Activated CD4-positive, alpha-beta T cell treated with anti-CD3 and anti-CD28 coated beads, Interleukin-2, amount 10 ng/mL, durations not matched to agents 7 days and 5 days (primary cell): ENCODE results near the gene HLA-DMB. TPM values are rescaled to one million over a fixed set of nuclear protein-coding genes. Genes with fewer than 3 reads are reported as not detected.
A peak's percentile ranks its signal among the peaks of the same experiment; 100 is the strongest.

Experiments used
- CTCF ChIA-PET: fragments of 350-600 bp; sonication (Branson Sonifier 250); formaldehyde crosslinking; loops from one replicate; lab custom pipeline; 2021; ENCODE audit warnings: antibody characterized with exemption; lab: Charles Lee
- POLR2A ChIA-PET: fragments of 350-600 bp; sonication (Branson Sonifier 250); formaldehyde crosslinking; loops from one replicate; lab custom pipeline; 2021; ENCODE audit warnings: antibody characterized with exemption; lab: Charles Lee
- DNase-seq: peaks from one replicate; pipeline ENCODE4 v3.0.0-alpha.2; 2020
- H3K27ac Mint-ChIP-seq: one replicate; pipeline ENCODE4 v1.8.0; 2021; ENCODE audit warnings: mild to moderate bottlenecking, moderate library complexity, mixed read lengths
- H3K27me3 Mint-ChIP-seq: one replicate; pipeline ENCODE4 v1.8.0; 2021; ENCODE audit warnings: mixed read lengths
- H3K36me3 Mint-ChIP-seq: one replicate; pipeline ENCODE4 v1.8.0; 2021; ENCODE audit warnings: low read depth, mixed read lengths
- H3K4me1 Mint-ChIP-seq: one replicate; pipeline ENCODE4 v1.8.0; 2021; ENCODE audit warnings: mixed read lengths
- H3K4me3 Mint-ChIP-seq: one replicate; pipeline ENCODE4 v1.8.0; 2021; ENCODE audit warnings: mild to moderate bottlenecking, moderate library complexity, mixed read lengths
- H3K9me3 Mint-ChIP-seq: one replicate; pipeline ENCODE4 v1.8.0; 2021; ENCODE audit warnings: mixed read lengths
- total RNA-seq, 2 experiments: library from RNA; stranded (reverse); gene quantifications; one replicate each; pipeline ENCODE4 v1.2.3, GENCODE V29; 2021

Gene HLA-DMB
- total RNA-seq, 2 experiments from 2014 or later = 8.1 to 8.5 TPM

DNA sequence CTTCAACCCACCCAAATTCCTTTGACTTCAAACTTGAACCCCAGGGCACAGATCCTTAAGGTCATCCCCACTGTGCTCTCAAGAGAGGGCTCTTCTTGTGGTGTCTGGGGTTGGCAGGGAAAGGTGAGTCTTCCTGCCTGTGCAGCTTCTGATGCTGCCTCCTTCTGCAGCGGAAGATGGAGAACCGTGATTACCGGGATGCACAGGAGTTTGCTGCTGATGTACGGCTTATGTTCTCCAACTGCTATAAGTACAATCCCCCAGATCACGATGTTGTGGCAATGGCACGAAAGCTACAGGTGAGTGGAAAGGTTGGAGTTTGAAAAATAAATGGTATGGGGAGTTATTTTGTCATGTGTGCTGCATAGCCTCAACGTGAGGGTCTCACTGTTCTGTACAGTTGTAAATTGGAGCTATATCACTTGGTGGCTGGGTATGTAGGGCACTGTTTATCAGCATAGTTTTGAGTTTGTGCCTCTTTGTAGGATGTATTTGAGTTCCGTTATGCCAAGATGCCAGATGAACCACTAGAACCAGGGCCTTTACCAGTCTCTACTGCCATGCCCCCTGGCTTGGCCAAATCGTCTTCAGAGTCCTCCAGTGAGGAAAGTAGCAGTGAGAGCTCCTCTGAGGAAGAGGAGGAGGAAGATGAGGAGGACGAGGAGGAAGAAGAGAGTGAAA, 36.6 kb upstream of the HLA-DMB start:
- H3K27ac Mint-ChIP-seq = peak overlapping the region; percentile 17
- peak overlapping the region; percentile 17 for H3K4me3 Mint-ChIP-seq
- H3K36me3 Mint-ChIP-seq = peaks cover 92% of the 10 kb centered on the region
- no peaks in the 10 kb centered on the region for H3K27me3 Mint-ChIP-seq
- CTCF ChIA-PET = interaction anchor here (0.9 to 1.6 kb wide), 2 partner anchors 135 to 139 kb away, joined by 3 to 4 read pairs; partner anchors contain the start of gene TAP2
- no peaks in the 10 kb centered on the region for H3K9me3 Mint-ChIP-seq
- H3K4me1 Mint-ChIP-seq = peaks cover 51% of the 10 kb centered on the region
- POLR2A ChIA-PET = no interaction called here
- no peak for DNase-seq

DNA sequence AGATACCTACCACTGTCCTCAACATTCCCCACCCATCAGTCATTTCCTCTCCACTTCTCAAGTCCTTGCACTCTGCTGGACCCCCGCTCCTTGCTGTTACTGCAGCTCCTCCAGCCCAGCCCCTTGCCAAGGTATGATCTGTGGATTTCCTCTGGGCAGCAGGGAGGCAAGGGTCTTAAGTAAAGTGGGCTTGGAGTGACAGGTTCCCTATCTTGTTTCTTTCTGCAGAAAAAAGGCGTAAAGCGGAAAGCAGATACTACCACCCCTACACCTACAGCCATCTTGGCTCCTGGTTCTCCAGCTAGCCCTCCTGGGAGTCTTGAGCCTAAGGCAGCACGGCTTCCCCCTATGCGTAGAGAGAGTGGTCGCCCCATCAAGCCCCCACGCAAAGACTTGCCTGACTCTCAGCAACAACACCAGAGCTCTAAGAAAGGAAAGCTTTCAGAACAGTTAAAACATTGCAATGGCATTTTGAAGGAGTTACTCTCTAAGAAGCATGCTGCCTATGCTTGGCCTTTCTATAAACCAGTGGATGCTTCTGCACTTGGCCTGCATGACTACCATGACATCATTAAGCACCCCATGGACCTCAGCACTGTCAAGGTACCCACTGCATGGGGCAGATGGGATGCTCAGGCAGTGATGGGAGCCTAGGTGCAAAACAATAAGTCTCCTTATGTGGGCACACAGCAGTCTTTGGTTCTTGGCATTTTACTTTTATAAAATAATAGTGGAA, 35.7 kb upstream of the HLA-DMB start:
- CTCF ChIA-PET = interaction anchor here (0.5 to 11.4 kb wide), 2 partner anchors 10 to 22 kb away, joined by 4 to 130 read pairs; no protein-coding TSS in a partner anchor
- Mint-ChIP-seq H3K9me3 (no peaks in the 10 kb centered on the region), H3K36me3 (peaks cover 94% of the 10 kb centered on the region), H3K4me3 (peak overlapping the region; percentile 89), H3K27ac (no peak overlapping the region), H3K27me3 (no peaks in the 10 kb centered on the region), H3K4me1 (peaks cover 51% of the 10 kb centered on the region)
- POLR2A ChIA-PET = no interaction called here
- no peak for DNase-seq

DNA sequence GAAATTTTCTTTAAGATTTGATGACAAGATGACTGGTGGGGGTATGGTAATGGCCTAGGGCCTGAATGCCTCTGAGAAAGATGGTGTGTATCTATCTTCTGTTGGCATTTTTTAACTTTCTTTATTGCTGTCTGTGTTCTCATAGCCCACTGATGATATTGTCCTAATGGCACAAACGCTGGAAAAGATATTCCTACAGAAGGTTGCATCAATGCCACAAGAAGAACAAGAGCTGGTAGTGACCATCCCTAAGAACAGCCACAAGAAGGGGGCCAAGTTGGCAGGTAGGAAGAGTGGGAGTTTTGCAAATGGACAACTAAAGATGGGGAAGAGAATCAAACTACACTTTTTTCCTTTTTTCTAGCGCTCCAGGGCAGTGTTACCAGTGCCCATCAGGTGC, 35.1 kb upstream of the HLA-DMB start:
- Mint-ChIP-seq H3K27ac (no peak overlapping the region), H3K27me3 (no peaks in the 10 kb centered on the region), H3K36me3 (peaks cover 98% of the 10 kb centered on the region), H3K4me1 (peaks cover 51% of the 10 kb centered on the region), H3K4me3 (peak overlapping the region; percentile 89), H3K9me3 (no peaks in the 10 kb centered on the region)
- DNase-seq = no peak
- POLR2A ChIA-PET = no interaction called here
- CTCF ChIA-PET = interaction anchor here (0.5 to 11.4 kb wide), 2 partner anchors 10 to 21 kb away, joined by 4 to 130 read pairs; no protein-coding TSS in a partner anchor

DNA sequence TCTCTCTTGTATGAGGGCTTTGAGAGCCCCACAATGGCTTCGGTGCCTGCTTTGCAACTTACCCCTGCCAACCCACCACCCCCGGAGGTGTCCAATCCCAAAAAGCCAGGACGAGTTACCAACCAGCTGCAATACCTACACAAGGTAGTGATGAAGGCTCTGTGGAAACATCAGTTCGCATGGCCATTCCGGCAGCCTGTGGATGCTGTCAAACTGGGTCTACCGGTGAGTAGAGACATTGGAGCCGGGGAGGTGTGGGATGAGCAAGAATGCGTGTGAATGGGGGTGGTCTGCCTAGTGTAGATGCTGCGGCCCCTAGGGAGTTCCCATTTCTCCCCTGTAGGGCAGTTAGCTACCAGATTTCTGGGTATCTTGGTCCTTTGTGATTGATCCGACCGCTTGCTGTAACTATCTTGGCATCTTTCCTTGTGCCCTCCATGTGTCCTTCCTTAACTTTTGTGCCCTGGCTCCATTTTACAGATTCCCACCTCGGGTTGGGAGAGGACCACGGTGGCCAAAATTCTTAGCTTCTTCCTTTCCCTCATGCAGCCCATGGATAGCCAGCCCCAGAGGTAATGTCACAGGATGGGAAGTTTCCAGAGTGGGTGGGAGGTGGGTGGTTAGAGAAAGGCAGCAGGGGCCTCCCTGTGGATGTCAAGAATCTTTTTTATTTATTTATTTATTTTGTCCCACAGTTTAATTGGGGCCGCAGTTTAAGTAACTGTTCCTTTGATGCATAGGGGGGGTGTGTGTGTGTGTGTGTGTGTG, 33.9 kb upstream of the HLA-DMB start:
- no peaks in the 10 kb centered on the region for H3K27me3 Mint-ChIP-seq
- peaks cover 44% of the 10 kb centered on the region for H3K4me1 Mint-ChIP-seq
- peaks cover 95% of the 10 kb centered on the region for H3K36me3 Mint-ChIP-seq
- CTCF ChIA-PET = interaction anchor here (0.7 to 11.4 kb wide), 7 partner anchors 11 to 1238 kb away, joined by 3 to 130 read pairs (median 4); partner anchors contain the start of gene TAP2
- peak overlapping the region; percentile 32 for H3K27ac Mint-ChIP-seq
- H3K9me3 Mint-ChIP-seq = no peaks in the 10 kb centered on the region
- POLR2A ChIA-PET = interaction anchor here (0.8 to 1.8 kb wide), 4 partner anchors 10 to 121 kb away, joined by 3 to 5 read pairs (median 4); partner anchors contain the start of genes PSMB9 and TAP1
- peak overlapping the region; percentile 89 for H3K4me3 Mint-ChIP-seq
- DNase-seq = no peak

DNA sequence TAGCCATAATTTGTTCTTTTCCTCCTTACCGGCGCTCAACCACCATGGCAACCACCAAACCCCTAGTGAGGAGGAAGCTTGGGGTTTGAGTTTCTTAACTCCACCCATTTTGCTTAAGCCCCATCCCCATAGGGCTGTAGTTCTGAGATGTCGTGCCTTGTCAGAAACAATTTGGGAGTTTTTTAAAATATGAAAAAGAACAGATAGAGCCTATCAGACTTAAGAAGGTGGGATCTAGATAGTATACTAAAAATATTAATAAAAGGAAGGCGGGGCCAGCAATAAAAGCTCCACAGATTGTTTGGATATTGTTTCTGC, 33.1 kb upstream of the HLA-DMB start:
- peak overlapping the region; percentile 99 for H3K27ac Mint-ChIP-seq

DNA sequence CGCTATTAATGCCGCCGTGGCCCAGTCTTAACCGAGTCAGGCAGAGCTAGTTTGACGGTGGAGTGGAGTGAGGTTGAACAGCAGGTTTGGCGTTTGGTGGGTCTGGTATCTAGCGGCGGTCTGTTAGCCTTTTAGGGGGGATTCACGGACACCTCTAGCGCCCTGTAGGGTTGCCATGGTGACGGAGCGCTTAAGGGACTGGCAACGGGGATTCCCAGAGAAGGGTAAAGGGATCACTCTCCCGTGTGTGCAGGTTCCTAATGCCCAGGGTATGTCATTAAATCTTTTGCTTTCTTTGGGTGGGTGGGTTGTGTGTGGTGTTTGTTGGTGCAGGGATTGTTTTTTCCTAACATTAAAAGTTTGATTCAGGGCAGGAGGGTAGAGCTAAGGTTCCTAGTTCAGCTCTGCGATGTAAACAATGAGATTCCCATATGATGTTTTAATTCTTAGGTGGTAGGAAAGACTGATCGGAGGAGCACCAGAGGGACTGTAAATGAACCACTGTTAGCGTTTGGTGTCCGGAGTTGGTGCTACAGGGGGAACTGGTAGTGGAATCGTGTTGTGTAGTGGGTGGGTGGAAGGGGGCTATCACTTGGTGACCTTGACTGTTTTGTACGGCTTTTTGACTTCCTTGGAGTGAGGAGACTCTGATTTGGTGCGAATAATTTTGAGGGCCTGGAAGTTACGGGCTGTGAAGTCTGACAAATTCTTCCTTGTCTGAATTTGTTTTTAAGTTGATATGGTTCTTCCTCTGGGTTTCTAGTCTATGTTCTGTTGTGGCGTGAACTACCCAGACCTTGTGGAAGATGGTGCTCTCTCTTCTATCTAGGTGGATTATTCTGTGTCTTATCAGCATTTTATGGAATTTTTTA, 32.6 kb upstream of the HLA-DMB start:
- POLR2A ChIA-PET = interaction anchor here (0.9 to 2.5 kb wide), 8 partner anchors 11 to 275 kb away, joined by 3 to 30 read pairs (median 5); partner anchors contain the start of genes HLA-DMA, PSMB8, PSMB9 and TAP1
- H3K9me3 Mint-ChIP-seq = no peaks in the 10 kb centered on the region
- DNase-seq = peak; percentile 59

More for the DNA sequence above, 33.1 kb upstream of the HLA-DMB start:
- H3K36me3 Mint-ChIP-seq = peaks cover 89% of the 10 kb centered on the region
- ChIA-PET POLR2A (interaction anchor here (0.9 to 1.8 kb wide), 4 partner anchors 11 to 275 kb away, joined by 3 to 5 read pairs (median 4); partner anchors contain the start of genes PSMB9 and TAP1), CTCF (interaction anchor here (0.7 to 11.4 kb wide), 8 partner anchors 12 to 1237 kb away, joined by 3 to 130 read pairs (median 4); partner anchors contain the start of genes PSMB9, TAP1 and TAP2)
- H3K4me1 Mint-ChIP-seq = peaks cover 38% of the 10 kb centered on the region
- H3K9me3 Mint-ChIP-seq = no peaks in the 10 kb centered on the region
- peak; percentile 66 for DNase-seq
- H3K27me3 Mint-ChIP-seq = no peaks in the 10 kb centered on the region
- H3K4me3 Mint-ChIP-seq = peak overlapping the region; percentile 89

DNA sequence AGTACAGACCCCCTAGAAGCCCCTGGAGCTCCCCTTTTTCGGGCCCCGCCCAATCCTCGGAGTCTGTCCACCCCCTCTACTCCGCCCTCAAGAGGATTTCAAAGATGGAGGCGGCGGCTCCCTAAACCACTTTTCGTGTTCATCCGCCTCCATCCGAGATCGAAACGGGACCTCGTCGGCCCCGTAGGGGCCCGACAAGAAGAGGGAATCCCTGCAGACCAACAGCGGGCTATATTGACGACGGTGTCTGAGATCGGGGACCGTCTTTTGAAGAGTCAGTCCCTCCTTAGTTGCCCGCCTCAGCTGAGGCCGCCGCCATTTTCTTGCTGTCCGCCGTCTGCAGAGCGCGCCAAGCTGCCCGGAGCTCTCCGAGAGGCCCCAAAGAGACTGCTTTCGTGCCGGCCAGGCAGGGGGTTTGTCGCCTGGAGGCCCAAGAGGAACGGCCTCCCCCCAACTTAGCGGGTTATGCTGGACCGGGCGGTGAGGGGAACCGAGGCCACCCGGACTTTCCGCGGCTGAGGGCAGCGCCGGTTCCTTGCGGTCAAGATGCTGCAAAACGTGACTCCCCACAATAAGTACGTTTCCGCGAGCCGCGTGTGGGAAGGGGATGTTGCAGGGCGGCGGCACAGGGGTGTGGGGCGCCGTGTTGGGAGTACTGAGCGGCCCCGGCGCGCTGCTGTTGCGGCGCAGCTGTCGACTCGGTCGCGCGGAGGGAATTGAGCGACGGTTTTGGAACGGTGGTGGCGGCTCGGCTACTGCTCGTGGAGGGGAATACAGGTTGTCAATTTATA, 31.7 kb upstream of the HLA-DMB start:
- Mint-ChIP-seq H3K36me3 (peaks cover 75% of the 10 kb centered on the region), H3K27me3 (no peaks in the 10 kb centered on the region), H3K27ac (peak overlapping the region; percentile 99), H3K4me1 (peaks cover 26% of the 10 kb centered on the region), H3K9me3 (no peaks in the 10 kb centered on the region), H3K4me3 (peak overlapping the region; percentile 89)
- DNase-seq = peak; percentile 49
- ChIA-PET CTCF (interaction anchor here (1.1 to 11.4 kb wide), 14 partner anchors 8 to 134 kb away, joined by 3 to 156 read pairs (median 10); partner anchors contain the start of genes HLA-DMA, HLA-DMB, PSMB9 and TAP1), POLR2A (interaction anchor here (0.8 to 3.1 kb wide), 22 partner anchors 9 to 1391 kb away, joined by 3 to 33 read pairs (median 6); partner anchors contain the start of genes HLA-DMA, HLA-DMB, LTB and PSMB8)

More for the DNA sequence above, 32.6 kb upstream of the HLA-DMB start:
- Mint-ChIP-seq H3K4me3 (peak overlapping the region; percentile 89), H3K36me3 (peaks cover 83% of the 10 kb centered on the region), H3K27me3 (no peaks in the 10 kb centered on the region), H3K27ac (peak overlapping the region; percentile 99), H3K4me1 (peaks cover 34% of the 10 kb centered on the region)
- CTCF ChIA-PET = interaction anchor here (0.7 to 11.4 kb wide), 11 partner anchors 13 to 1236 kb away, joined by 3 to 156 read pairs (median 4); partner anchors contain the start of genes HLA-DMA, PSMB9, TAP1 and TAP2

DNA sequence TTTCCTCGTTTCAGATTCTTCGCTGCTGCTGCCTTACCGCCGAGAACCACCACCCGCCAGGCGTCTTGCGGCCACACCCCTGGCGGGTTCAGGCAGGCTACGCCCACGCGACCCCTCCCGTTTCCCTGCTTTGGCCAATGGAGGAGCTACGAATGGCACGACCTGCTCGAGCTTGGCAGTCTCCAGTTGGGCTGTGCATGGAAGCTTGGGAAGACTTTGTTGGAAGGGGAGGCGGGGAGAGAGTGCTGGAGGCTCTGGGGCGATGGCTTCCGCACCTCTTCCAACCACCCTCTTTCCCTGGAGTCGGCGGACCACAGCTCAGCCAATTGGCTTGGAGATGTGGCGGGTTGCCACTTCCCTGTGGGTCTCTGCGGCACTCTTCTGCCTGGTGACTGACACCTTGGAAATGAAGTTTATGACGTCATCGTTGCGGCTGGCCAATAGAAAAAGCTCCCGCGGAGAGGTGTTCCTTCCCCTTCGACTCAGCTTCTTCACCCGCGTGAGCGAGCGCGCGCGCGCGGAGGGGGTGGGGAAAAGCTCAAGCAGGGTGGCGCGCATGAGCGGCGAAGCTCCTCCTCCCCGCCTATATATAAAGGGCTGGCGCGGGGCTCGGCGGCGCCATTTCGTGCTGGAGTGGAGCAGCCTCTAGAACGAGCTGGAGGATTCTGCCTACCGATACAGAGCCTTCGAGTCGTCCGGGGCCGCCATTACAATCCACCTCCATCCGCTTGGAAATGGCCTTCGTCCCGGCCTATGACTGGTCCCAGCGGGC, 30.9 kb upstream of the HLA-DMB start:
- CTCF ChIA-PET = interaction anchor here (0.5 to 11.4 kb wide), 16 partner anchors 8 to 899 kb away, joined by 3 to 156 read pairs (median 6); partner anchors contain the start of genes HLA-DMA, HLA-DMB, PSMB9 and TAP1
- Mint-ChIP-seq H3K4me1 (peaks cover 25% of the 10 kb centered on the region), H3K9me3 (no peaks in the 10 kb centered on the region), H3K27me3 (no peaks in the 10 kb centered on the region), H3K4me3 (peak overlapping the region; percentile 89), H3K36me3 (peaks cover 67% of the 10 kb centered on the region), H3K27ac (peak overlapping the region; percentile 99)
- POLR2A ChIA-PET = interaction anchor here (0.5 to 3.1 kb wide), 23 partner anchors 9 to 1390 kb away, joined by 3 to 33 read pairs (median 5); partner anchors contain the start of genes HLA-DMA, HLA-DMB, LTB and PSMB8
- peak; percentile 100 for DNase-seq

DNA sequence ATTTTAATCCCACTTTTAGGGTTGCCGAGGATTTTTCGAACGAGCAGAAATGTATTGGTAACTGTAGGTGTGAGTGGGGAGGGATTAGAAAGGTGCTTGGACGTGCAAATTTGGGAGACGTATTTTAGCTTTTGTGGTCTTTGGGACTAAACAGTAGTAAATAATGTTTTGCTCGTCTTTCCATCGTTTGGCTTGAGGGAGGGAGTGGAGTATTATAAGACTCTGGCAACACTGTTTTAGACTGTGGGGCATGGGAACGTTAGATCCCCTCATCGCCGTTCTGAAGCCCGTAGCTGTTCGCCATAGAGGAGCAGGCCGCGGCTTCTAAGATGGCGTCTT, 30.4 kb upstream of the HLA-DMB start:
- POLR2A ChIA-PET = interaction anchor here (0.5 to 3.1 kb wide), 16 partner anchors 11 to 1175 kb away, joined by 3 to 33 read pairs (median 9); partner anchors contain the start of genes HLA-DMA, HLA-DMB, PSMB8 and PSMB9
- no peaks in the 10 kb centered on the region for H3K9me3 Mint-ChIP-seq
- H3K36me3 Mint-ChIP-seq = peaks cover 61% of the 10 kb centered on the region
- peaks cover 23% of the 10 kb centered on the region for H3K4me1 Mint-ChIP-seq
- H3K27me3 Mint-ChIP-seq = no peaks in the 10 kb centered on the region
- peak overlapping the region; percentile 99 for H3K27ac Mint-ChIP-seq
- no peak for DNase-seq
- H3K4me3 Mint-ChIP-seq = peak overlapping the region; percentile 89
- CTCF ChIA-PET = interaction anchor here (1.0 to 11.4 kb wide), 14 partner anchors 9 to 226 kb away, joined by 3 to 156 read pairs (median 10); partner anchors contain the start of genes HLA-DMA, HLA-DMB, PSMB9 and TAP1
